PFSK-1 (cell line): ENCODE measurements around the gene LMOD1.

Experiments used
- FOXP2 ChIP-seq: optimal IDR thresholded peaks from 2 replicates; pipeline ENCODE3; 2011; ENCODE audit warnings: borderline replicate concordance, control low read depth, inconsistent platforms; ENCODE audit not compliant: insufficient read depth; ENCODE audit errors: extremely low read length, extremely low read depth
- POLR2AphosphoS5 ChIP-seq: IDR thresholded peaks from 2 replicates; pipeline ENCODE4 v1.6.1; 2012; ENCODE audit warnings: low read depth, mild to moderate bottlenecking, control low read depth, low read length, moderate library complexity
- REST ChIP-seq, 2 experiments: IDR thresholded peaks; 2 replicates each; pipeline versions ENCODE4 v1.6.1 to v1.8.0; 2011 to 2012; ENCODE audit warnings: low read depth in 2 of 2, low read length in 2 of 2, control low read depth in 1 of 2, inconsistent platforms in 1 of 2, mild to moderate bottlenecking in 1 of 2, moderate library complexity in 1 of 2; ENCODE audit not compliant: insufficient read depth in 1 of 2
- SIN3A ChIP-seq: IDR thresholded peaks from 2 replicates; pipeline ENCODE4 v1.6.1; 2012; ENCODE audit warnings: mild to moderate bottlenecking, low read length, moderate library complexity, borderline replicate concordance; ENCODE audit not compliant: insufficient read depth
- TAF1 ChIP-seq: IDR thresholded peaks from 2 replicates; pipeline ENCODE4 v1.6.1; 2012; ENCODE audit warnings: low read length, control low read depth, borderline replicate concordance; ENCODE audit not compliant: insufficient read depth

Gene LMOD1

GRCh38 chr1:201917362-201918033 lies 28.9 kb downstream of the LMOD1 start:
- no peak for TF ChIP-seq SIN3A

GRCh38 chr1:201916649-201917249 lies 29.6 kb downstream of the LMOD1 start:
- TF ChIP-seq FOXP2 (peak; percentile 96), SIN3A (no peak), REST (IDR thresholded peaks at IDR 0.05; ENCODE audit: insufficient read depth in 1 of 2, low read depth in 2 of 2, low read length in 2 of 2) (peak; percentile 41 to 67; a peak in 2 of 4 replicates), TAF1 (peak; percentile 45; the same call in 1 of the 2 replicates), POLR2AphosphoS5 (peak; percentile 37; the same call in 1 of the 2 replicates)

- TF ChIP-seq POLR2AphosphoS5 (no peak), REST (IDR thresholded peaks at IDR 0.05; ENCODE audit: insufficient read depth in 1 of 2, low read depth in 2 of 2, low read length in 2 of 2) (no peak), SIN3A (no peak), TAF1 (no peak), FOXP2 (no peak)
Observed at GRCh38 chr1:201914456-201915235, 31.7 kb downstream of the LMOD1 start.

- no peak for TF ChIP-seq SIN3A
- TF ChIP-seq REST (IDR thresholded peaks at IDR 0.05; ENCODE audit: insufficient read depth in 1 of 2, low read depth in 2 of 2, low read length in 2 of 2): no peak
- no peak for TF ChIP-seq TAF1
- TF ChIP-seq POLR2AphosphoS5: no peak
- no peak for TF ChIP-seq FOXP2
Observed at GRCh38 chr1:201912832-201913231, 33.5 kb downstream of the LMOD1 start.

GRCh38 chr1:201911826-201912571 lies 34.3 kb downstream of the LMOD1 start:
- TF ChIP-seq TAF1 (no peak), REST (IDR thresholded peaks at IDR 0.05; ENCODE audit: insufficient read depth in 1 of 2, low read depth in 2 of 2, low read length in 2 of 2) (no peak), POLR2AphosphoS5 (no peak), FOXP2 (no peak), SIN3A (no peak)
